Measurements from ENCODE around the gene USPL1. TPM values are rescaled to one million over a fixed set of nuclear protein-coding genes. Genes with fewer than 3 reads are reported as not detected.
A peak's percentile ranks its signal among the peaks of the same experiment; 100 is the strongest.
"Not testable (repeated sequence)": the region's sequence is repeated elsewhere in the genome, so short reads cannot be mapped to it uniquely, and the experiment has no call there.

Gene USPL1
- total and polyA plus RNA-seq, 4 experiments from 2014 or later: 13.5 to 31.8 (median 22.7) TPM

- Mint-ChIP-seq H3K4me1 (peaks cover 31 to 57% (median 44%) of the 10 kb centered on the region in 4 donors), H3K4me3 (peak overlapping the region in 1 of 8 donors; percentile 33), H3K36me3 (peaks cover 52 to 83% of the 10 kb centered on the region in 2 donors), H3K27ac (peak overlapping the region in 6 of 7 donors; percentile 39 to 83 (median 68))
- DNase-seq; H3K27me3 ChIP-seq (ENCODE audit: insufficient read depth, low read length); H3K9me3 ChIP-seq (ENCODE audit: control insufficient read depth in 1 of 2, low read length in 2 of 2); H3K27ac ChIP-seq (ENCODE audit: low read depth, low read length); CTCF ChIA-PET (ENCODE audit: partially characterized antibody); intact Hi-C loops (cut with micrococcal nuclease); POLR2A ChIA-PET (ENCODE audit: partially characterized antibody); H3K27me3 Mint-ChIP-seq; H3K4me3 ChIP-seq (ENCODE audit: low read length in 2 of 2); H3K9me3 Mint-ChIP-seq: not testable (repeated sequence)
- peaks cover 32% of the 10 kb centered on the region for H3K36me3 ChIP-seq (ENCODE audit: insufficient read depth, low read length)
- peaks cover 27% of the 10 kb centered on the region for H3K4me1 ChIP-seq (ENCODE audit: insufficient read depth, low read length)
Measured at GRCh38 chr13:30651648-30652047, 33.9 kb downstream of the USPL1 start.

DNA sequence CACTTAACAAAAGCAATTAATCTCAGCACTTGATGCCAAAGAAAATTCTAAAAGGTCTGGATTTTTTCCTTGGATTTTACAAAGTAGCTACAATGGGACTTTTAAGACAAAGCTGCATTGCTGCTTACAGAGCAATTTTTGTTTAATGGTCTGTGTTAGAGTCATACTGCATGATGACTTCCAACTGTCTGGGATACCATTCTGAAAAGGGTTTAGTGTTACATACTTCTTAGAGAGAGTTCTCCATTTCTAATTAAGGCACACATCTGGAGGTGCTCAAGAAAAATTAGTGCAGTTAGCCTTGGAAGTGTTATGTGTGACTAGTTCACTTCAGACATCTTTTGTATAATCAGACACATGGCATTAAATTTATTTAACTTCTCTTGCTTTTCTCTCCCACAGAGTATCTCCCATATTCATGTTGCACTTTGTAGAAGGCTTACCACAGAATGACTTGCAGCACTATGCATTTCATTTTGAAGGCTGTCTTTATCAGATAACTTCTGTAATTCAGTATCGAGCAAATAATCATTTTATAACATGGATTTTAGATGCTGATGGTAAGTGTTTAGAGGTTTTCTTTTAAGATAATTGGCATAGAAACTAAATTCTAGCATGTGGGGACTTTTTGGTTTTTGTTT lies 35.1 kb downstream of the USPL1 start:
- intact Hi-C loops (cut with micrococcal nuclease): no loop called here
- Histone ChIP-seq H3K27ac (ENCODE audit: low read depth, low read length) (no peak overlapping the region), H3K4me3 (ENCODE audit: low read length in 2 of 2) (no peak overlapping the region), H3K4me1 (ENCODE audit: insufficient read depth, low read length) (peaks cover 27% of the 10 kb centered on the region), H3K27me3 (ENCODE audit: insufficient read depth, low read length) (no peaks in the 10 kb centered on the region), H3K9me3 (ENCODE audit: control insufficient read depth in 1 of 2, low read length in 2 of 2) (no peaks in the 10 kb centered on the region), H3K36me3 (ENCODE audit: insufficient read depth, low read length) (peaks cover 28% of the 10 kb centered on the region)
- CTCF ChIA-PET (ENCODE audit: partially characterized antibody): no interaction called here
- H3K4me3 Mint-ChIP-seq: no peak overlapping the region
- POLR2A ChIA-PET (ENCODE audit: partially characterized antibody): no interaction called here
- H3K36me3 Mint-ChIP-seq: peaks cover 55 to 84% of the 10 kb centered on the region in 2 donors
- H3K27me3 Mint-ChIP-seq: no peaks in the 10 kb centered on the region
- H3K27ac Mint-ChIP-seq: peak overlapping the region in 6 of 7 donors; percentile 59 to 85 (median 71)
- no peaks in the 10 kb centered on the region for H3K9me3 Mint-ChIP-seq
- H3K4me1 Mint-ChIP-seq: peaks cover 30 to 49% (median 39%) of the 10 kb centered on the region in 4 donors
- DNase-seq: no peak

DNA sequence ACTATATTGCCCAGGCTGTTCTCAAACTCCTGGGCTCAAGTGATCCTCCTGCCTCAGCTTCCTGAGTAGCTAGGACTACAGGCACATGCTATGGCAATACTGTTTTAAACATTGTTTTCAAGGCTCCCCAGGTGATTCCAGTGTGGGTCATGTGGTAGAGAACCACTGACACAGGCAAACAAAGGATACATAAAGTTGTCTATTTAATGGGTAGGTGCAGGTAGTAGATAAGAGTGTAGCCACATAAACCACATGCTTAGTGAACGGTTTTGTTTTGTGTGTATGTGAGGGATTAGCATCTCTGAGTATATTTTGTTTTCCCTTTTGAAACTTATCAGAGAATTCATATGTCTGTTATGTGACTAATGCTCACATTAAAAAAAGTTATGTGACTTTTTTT lies 36.7 kb downstream of the USPL1 start:
- peaks cover 28 to 41% (median 36%) of the 10 kb centered on the region in 4 donors for H3K4me1 Mint-ChIP-seq
- Histone ChIP-seq H3K4me3 (ENCODE audit: low read length in 2 of 2) (no peak overlapping the region), H3K4me1 (ENCODE audit: insufficient read depth, low read length) (peaks cover 27% of the 10 kb centered on the region), H3K27ac (ENCODE audit: low read depth, low read length) (peak overlapping the region; percentile 33), H3K27me3 (ENCODE audit: insufficient read depth, low read length) (no peaks in the 10 kb centered on the region), H3K36me3 (ENCODE audit: insufficient read depth, low read length) (peaks cover 34% of the 10 kb centered on the region), H3K9me3 (ENCODE audit: control insufficient read depth in 1 of 2, low read length in 2 of 2) (no peaks in the 10 kb centered on the region)
- H3K27me3 Mint-ChIP-seq: no peaks in the 10 kb centered on the region
- peaks cover 53 to 81% of the 10 kb centered on the region in 2 donors for H3K36me3 Mint-ChIP-seq
- POLR2A ChIA-PET (ENCODE audit: partially characterized antibody): interaction anchor here (1.0 to 1.3 kb wide), 2 partner anchors 37 to 134 kb away, joined by 3 to 5 read pairs; partner anchors contain the start of gene USPL1
- DNase-seq: peak; percentile 46 to 65 (median 49)
- no peaks in the 10 kb centered on the region for H3K9me3 Mint-ChIP-seq
- H3K27ac Mint-ChIP-seq: peak overlapping the region; percentile 72 to 95 (median 92)
- H3K4me3 Mint-ChIP-seq: peak overlapping the region in 7 of 8 donors; percentile 59 to 83 (median 72)
- CTCF ChIA-PET (ENCODE audit: partially characterized antibody): interaction anchor here (0.8 kb wide), 1 partner anchor 39 kb away, joined by 3 read pairs; no protein-coding TSS in a partner anchor
- intact Hi-C loops (cut with micrococcal nuclease): no loop called here

DNA sequence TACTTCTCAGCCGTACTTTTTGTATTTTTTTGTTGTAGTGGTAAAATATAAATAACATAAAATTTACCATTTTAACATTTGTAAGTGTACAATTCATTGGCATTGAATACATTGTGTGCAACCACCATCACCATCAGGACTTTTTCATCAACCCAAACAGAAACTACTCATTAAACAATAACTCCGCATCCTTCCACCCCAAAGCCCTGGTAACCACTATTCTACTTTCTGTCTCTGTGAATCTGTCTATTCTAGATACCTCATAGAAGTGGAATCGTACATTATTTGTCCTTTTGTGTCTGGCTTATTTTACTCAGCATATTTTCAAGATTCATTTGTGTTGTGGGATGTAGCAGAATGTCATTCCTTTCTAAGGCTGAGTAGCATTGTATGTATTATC lies 38.5 kb downstream of the USPL1 start:
- H3K9me3 Mint-ChIP-seq: no peaks in the 10 kb centered on the region
- H3K27me3 Mint-ChIP-seq: no peaks in the 10 kb centered on the region
- no peak for DNase-seq
- H3K4me1 Mint-ChIP-seq: peaks cover 24 to 34% (median 32%) of the 10 kb centered on the region in 4 donors
- Histone ChIP-seq H3K36me3 (ENCODE audit: insufficient read depth, low read length) (peaks cover 26% of the 10 kb centered on the region), H3K27me3 (ENCODE audit: insufficient read depth, low read length) (no peaks in the 10 kb centered on the region), H3K9me3 (ENCODE audit: control insufficient read depth in 1 of 2, low read length in 2 of 2) (no peaks in the 10 kb centered on the region), H3K4me1 (ENCODE audit: insufficient read depth, low read length) (peaks cover 27% of the 10 kb centered on the region), H3K4me3 (ENCODE audit: low read length in 2 of 2) (no peak overlapping the region), H3K27ac (ENCODE audit: low read depth, low read length) (no peak overlapping the region)
- no peak overlapping the region for H3K4me3 Mint-ChIP-seq
- intact Hi-C loops (cut with micrococcal nuclease): no loop called here
- CTCF ChIA-PET (ENCODE audit: partially characterized antibody): no interaction called here
- peak overlapping the region in 1 of 7 donors; percentile 5 for H3K27ac Mint-ChIP-seq
- POLR2A ChIA-PET (ENCODE audit: partially characterized antibody): no interaction called here
- peaks cover 39 to 66% of the 10 kb centered on the region in 2 donors for H3K36me3 Mint-ChIP-seq

DNA sequence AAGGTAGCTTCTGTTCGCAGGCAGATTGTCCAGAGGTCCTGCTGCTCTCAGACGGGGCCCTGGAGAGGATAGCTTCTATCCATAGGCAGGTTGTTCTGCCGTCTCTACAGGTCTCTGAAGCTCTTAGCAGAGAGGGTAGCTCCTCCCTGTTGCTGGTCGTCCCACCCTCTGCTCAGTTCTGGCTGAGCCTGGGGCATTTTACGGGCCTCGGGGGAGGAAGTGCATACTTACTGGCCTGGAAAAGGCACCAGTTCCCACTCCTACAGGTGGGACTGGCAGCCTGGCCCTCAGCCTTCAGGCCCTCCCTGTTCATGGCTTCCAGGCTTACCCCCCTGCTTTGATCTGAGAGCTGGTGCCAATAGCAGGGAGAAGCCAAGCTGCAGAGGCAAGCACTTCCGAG lies 42.3 kb downstream of the USPL1 start:
- no peaks in the 10 kb centered on the region for H3K27me3 ChIP-seq (ENCODE audit: insufficient read depth, low read length)
- no peaks in the 10 kb centered on the region for H3K4me1 ChIP-seq (ENCODE audit: insufficient read depth, low read length)
- peaks cover 26% of the 10 kb centered on the region for H3K36me3 ChIP-seq (ENCODE audit: insufficient read depth, low read length)
- H3K27ac Mint-ChIP-seq: no peak overlapping the region
- ChIA-PET POLR2A (ENCODE audit: partially characterized antibody) (no interaction called here), CTCF (ENCODE audit: partially characterized antibody) (no interaction called here)
- no peaks in the 10 kb centered on the region for H3K9me3 ChIP-seq (ENCODE audit: control insufficient read depth in 1 of 2, low read length in 2 of 2)
- H3K4me3 Mint-ChIP-seq: no peak overlapping the region
- no peaks in the 10 kb centered on the region for H3K9me3 Mint-ChIP-seq
- no peak overlapping the region for H3K27ac ChIP-seq (ENCODE audit: low read depth, low read length)
- H3K27me3 Mint-ChIP-seq: no peaks in the 10 kb centered on the region
- H3K4me3 ChIP-seq (ENCODE audit: low read length in 2 of 2): no peak overlapping the region
- no peak for DNase-seq
- peaks cover 28 to 38% of the 10 kb centered on the region in 2 donors for H3K36me3 Mint-ChIP-seq
- peaks cover 0 to 9% (median 4%) of the 10 kb centered on the region in 4 donors for H3K4me1 Mint-ChIP-seq
- intact Hi-C loops (cut with micrococcal nuclease): no loop called here

GRCh38 chr13:30660796-30661195 lies 43.1 kb downstream of the USPL1 start:
- intact Hi-C loops (cut with micrococcal nuclease): no loop called here
- Mint-ChIP-seq H3K27me3 (no peaks in the 10 kb centered on the region), H3K4me3 (no peak overlapping the region), H3K4me1 (peaks cover 0 to 6% (median 3%) of the 10 kb centered on the region in 4 donors), H3K9me3 (no peaks in the 10 kb centered on the region), H3K27ac (no peak overlapping the region), H3K36me3 (peaks cover 26 to 32% of the 10 kb centered on the region in 2 donors)
- no peak overlapping the region for H3K4me3 ChIP-seq (ENCODE audit: low read length in 2 of 2)
- no peaks in the 10 kb centered on the region for H3K27me3 ChIP-seq (ENCODE audit: insufficient read depth, low read length)
- ChIA-PET POLR2A (ENCODE audit: partially characterized antibody) (no interaction called here), CTCF (ENCODE audit: partially characterized antibody) (no interaction called here)
- H3K36me3 ChIP-seq (ENCODE audit: insufficient read depth, low read length): peaks cover 26% of the 10 kb centered on the region
- H3K9me3 ChIP-seq (ENCODE audit: control insufficient read depth in 1 of 2, low read length in 2 of 2): no peaks in the 10 kb centered on the region
- DNase-seq: no peak
- no peak overlapping the region for H3K27ac ChIP-seq (ENCODE audit: low read depth, low read length)
- peaks cover 4% of the 10 kb centered on the region for H3K4me1 ChIP-seq (ENCODE audit: insufficient read depth, low read length)

- intact Hi-C loops (cut with micrococcal nuclease): no loop called here
- Histone ChIP-seq H3K4me3 (ENCODE audit: low read length in 2 of 2) (no peak overlapping the region), H3K27ac (ENCODE audit: low read depth, low read length) (no peak overlapping the region), H3K9me3 (ENCODE audit: control insufficient read depth in 1 of 2, low read length in 2 of 2) (no peaks in the 10 kb centered on the region), H3K4me1 (ENCODE audit: insufficient read depth, low read length) (peaks cover 7% of the 10 kb centered on the region), H3K36me3 (ENCODE audit: insufficient read depth, low read length) (no peaks in the 10 kb centered on the region), H3K27me3 (ENCODE audit: insufficient read depth, low read length) (no peaks in the 10 kb centered on the region)
- H3K4me3 Mint-ChIP-seq: no peak overlapping the region
- no peaks in the 10 kb centered on the region for H3K27me3 Mint-ChIP-seq
- ChIA-PET CTCF (ENCODE audit: partially characterized antibody) (interaction anchor here (1.0 kb wide), 1 partner anchor 140 kb away, joined by 3 read pairs; no protein-coding TSS in a partner anchor), POLR2A (ENCODE audit: partially characterized antibody) (interaction anchor here (1.4 kb wide), 1 partner anchor 79 kb away, joined by 3 read pairs; no protein-coding TSS in a partner anchor)
- no peaks in the 10 kb centered on the region for H3K9me3 Mint-ChIP-seq
- DNase-seq: no peak
- no peak overlapping the region for H3K27ac Mint-ChIP-seq
- peaks cover 0 to 2% (median under 1%) of the 10 kb centered on the region in 4 donors for H3K4me1 Mint-ChIP-seq
- no peaks in the 10 kb centered on the region for H3K36me3 Mint-ChIP-seq
Measured at GRCh38 chr13:30664689-30665275, 47.1 kb downstream of the USPL1 start.
